ENCODE results near the gene BMPR1B.

- TF ChIP-seq, protein P1, sequence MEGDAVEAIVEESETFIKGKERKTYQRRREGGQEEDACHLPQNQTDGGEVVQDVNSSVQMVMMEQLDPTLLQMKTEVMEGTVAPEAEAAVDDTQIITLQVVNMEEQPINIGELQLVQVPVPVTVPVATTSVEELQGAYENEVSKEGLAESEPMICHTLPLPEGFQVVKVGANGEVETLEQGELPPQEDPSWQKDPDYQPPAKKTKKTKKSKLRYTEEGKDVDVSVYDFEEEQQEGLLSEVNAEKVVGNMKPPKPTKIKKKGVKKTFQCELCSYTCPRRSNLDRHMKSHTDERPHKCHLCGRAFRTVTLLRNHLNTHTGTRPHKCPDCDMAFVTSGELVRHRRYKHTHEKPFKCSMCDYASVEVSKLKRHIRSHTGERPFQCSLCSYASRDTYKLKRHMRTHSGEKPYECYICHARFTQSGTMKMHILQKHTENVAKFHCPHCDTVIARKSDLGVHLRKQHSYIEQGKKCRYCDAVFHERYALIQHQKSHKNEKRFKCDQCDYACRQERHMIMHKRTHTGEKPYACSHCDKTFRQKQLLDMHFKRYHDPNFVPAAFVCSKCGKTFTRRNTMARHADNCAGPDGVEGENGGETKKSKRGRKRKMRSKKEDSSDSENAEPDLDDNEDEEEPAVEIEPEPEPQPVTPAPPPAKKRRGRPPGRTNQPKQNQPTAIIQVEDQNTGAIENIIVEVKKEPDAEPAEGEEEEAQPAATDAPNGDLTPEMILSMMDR (IDR thresholded peaks at IDR 0.05; ENCODE audit: poor library complexity), result no peak
- TF ChIP-seq EZH2 (IDR thresholded peaks at IDR 0.05; ENCODE audit: borderline replicate concordance), result no peak
These were observed 435.9 kb downstream of the BMPR1B start for GRCh38 chr4:95193391-95194224.

All from hepatocyte (in vitro differentiated cells).